HG03066 (cell line): Measurements from ENCODE around the gene UBXN6.

Experiments used
- ATAC-seq: cut with Tn5 transposase; IDR thresholded peaks from one replicate; pipeline ENCODE4 v1.9.1; 2021; ENCODE audit warnings: low read depth; ENCODE audit not compliant: unreplicated experiment

UBXN6 gene

DNA sequence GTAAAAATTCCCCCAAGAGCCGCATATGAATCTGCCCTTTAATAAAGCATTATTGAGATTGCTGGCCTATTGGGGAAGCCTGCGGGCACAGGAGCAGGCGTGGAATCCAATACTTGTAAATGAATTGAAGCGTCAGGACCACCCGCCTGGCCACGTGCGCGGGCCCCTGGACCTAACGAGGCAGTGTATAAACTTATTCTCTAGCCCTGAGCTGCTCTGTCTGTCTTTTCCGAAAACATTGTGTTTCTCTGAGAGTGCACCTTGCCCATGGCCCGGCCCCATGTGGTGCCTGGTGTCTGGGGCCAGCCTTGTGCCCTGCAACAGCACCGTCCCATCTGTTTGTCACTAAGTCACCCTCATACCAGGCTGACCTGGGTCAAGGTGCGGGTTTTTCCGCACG is 14.4 kb downstream of the UBXN6 start:
- ATAC-seq: no peak

DNA sequence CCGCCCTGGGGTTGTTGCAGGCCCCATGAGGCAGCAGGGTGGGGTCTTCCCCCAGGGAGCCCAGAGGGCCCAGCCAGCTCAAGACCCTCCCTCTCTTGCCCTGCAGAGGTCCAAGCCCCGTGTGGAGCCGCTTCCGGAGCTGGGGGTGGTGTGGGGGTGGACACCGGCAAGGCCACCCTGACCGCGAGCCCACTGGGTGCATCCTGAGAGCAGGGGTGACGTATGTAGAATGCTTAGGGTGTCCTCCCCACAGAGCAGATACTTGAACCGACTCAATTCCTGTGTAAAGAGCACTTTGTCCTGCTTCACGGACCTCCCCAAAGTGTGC is 14.8 kb downstream of the UBXN6 start:
- ATAC-seq: no peak

DNA sequence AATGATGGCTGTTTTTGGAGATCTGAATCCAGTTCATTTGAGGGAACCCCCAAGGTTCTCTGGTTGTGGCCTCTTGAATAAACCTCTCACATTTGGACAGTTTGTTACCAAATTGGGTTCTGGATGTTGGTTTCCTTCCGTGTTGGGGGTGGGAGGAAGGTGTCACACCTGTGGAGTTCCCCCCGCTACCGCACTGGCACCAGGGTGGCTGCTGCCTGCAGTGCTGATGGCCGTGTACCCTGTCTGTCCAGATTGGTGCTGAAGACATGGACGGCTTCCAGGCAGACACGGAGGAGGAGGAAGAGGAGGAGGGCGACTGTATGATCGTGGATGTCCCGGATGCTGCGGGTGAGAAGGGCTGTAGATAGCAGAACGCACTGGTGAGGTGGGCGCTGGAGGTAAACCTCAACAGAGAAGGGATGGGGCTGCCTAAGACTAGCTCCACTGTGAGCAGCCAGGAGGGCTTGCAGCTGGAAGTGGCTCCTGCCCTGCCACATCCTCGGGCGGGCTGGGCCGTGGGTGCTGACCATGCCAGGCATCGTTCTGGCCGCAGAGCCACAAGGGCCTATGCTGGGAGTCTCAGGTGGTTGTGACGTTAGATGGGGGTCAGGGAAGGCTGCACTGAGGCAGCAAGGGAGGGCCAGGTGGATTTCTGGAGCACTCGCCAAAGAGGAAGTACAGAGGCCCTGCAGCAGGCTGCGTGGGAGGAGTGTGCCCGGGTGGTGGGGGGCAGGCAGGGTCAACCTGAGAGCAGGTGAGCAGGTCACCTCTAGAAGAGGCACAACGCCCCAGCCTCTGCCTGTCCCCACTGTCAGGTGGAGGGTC is 15.4 kb downstream of the UBXN6 start:
- ATAC-seq: no peak

DNA sequence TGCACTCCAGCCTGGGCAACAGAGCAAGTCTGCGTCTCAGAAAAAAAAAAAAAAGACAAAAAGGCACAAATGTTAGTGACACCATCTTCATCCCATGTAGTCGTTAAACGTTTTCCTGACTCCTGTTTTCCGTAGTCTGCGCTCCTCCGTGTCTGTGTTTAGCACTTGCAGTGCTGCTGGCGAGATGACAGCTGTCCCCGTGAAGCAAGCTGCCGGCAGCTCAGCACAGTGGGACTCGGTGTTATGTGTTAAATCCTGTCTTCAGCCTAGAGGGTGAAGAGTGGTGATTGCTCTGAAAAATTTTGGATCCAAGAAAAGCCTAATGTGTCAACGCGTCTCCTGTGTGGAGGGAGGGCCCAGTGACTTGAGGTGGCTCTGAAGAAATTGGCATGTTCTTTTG is 18.4 kb downstream of the UBXN6 start:
- ATAC-seq: no peak

DNA sequence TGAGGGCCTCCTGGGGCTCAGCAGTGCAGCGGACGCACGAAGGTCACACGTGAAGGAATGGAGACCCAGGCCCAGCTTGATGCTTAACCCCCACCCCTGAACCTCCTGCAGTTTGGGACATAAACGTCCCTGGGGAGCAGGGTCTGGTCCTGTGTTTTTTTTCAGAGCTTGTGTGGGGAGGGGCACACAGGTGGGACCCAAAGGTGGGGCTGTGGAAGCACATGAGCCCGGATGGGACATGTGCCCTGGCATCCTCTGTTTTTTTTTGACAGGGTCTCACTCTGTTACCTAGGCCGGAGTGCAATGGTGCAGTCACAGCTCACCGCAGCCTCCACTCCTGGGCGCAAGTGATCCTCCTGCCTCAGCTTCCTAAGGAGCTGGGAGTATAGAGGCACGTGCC is 20.5 kb downstream of the UBXN6 start:
- ATAC-seq: no peak

DNA sequence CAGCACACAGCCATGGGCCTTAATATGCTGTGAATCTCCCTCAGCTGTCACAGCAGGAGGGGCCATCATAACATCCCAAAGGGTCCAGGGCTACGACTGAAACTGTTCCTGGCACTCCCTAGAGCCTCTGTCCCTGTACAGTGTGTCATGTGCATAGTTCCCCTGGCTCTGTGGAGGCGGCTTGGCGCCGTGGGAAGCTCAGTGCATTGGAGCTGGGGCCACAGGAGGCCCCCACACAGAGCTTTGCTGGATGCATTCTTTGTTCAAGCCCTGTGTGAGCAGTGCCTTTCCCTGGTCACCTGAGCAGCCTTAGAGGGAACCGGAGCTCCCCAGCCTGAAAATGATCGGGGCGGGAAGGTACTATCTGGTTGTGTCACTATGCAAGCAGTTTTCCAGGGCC is 21.4 kb downstream of the UBXN6 start:
- ATAC-seq: no peak

DNA sequence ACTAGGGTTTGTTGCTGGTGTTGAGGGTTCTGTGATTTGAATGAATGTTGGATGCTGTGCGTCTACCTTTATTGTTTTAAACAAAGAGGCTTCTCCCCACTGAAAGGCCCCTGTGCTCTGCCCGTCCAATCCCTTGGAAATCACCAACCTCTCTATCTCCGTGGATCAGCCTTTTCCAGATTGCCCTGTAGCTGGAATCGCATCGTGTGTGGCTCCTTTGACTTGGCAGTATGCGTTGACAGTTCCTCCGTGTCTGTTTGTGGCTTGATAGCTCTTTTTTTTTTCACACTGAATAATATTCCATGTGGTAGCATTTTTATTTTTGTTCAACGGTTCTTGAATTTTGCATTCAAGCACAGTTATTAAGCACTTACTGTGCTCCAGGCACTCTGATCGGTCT is 23.2 kb downstream of the UBXN6 start:
- no peak for ATAC-seq

DNA sequence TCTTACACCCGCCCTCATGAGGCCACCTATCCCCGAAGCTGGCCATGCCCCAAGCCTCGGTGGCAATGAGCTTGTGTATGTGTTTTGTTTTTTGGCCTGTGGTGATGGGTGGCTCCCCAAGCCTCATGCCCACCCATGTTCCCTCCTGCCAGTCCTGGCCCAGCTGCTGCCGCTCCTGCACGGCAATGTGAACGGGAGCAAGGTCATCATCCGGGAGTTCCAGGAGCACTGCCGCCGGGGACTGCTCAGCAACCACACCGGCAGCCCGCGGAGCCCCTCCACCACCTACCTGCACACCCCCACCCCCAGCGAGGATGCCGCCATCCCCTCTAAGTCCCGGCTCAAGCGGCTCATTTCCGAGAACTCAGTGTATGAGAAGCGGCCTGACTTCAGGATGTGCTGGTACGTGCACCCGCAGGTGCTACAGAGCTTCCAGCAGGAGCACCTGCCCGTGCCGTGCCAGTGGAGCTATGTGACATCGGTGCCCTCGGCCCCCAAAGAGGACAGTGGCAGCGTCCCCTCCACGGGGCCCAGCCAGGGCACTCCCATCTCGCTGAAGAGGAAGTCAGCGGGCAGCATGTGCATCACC is 24.6 kb downstream of the UBXN6 start:
- no peak for ATAC-seq

DNA sequence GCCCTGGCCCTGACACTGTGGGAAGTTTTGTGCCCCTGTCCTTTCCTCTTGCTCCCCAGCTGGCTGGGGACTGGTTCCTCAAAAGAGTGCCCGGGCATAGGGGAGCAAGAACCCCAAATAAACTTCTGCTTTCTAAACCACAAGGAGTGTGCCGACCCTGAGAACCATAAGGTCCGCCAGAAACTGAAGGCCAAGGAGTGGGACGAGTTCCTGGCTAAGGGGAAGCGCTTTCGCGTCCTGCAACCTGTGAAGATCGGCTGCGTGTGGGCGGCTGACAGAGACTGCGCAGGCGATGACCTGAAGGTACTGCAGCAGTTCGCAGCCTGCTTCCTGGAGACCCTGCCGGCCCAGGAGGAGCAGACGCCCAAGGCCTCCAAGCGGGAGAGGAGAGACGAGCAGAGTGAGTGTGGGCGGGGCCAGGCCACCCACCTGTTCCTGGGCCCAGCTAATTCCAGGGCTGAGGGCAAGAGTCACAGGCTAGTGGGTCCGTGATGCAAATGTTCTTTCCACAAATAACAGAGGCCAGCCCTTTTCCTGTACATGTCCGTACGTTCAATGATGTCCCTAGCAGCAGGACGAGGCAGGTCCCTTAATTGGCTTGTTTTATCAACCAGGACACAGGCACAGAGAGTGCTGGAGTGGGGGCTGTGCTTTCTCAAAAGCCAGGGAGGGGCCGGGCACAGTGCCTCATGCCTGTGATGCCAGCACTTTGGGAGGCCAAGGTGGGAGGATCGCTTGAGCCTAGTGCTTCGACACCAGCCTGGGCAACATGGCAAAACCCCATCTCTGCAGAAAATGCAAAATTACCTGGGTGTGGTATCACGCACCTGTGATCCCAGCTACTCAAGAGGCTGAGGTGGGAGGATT is 25.6 kb downstream of the UBXN6 start:
- no peak for ATAC-seq

DNA sequence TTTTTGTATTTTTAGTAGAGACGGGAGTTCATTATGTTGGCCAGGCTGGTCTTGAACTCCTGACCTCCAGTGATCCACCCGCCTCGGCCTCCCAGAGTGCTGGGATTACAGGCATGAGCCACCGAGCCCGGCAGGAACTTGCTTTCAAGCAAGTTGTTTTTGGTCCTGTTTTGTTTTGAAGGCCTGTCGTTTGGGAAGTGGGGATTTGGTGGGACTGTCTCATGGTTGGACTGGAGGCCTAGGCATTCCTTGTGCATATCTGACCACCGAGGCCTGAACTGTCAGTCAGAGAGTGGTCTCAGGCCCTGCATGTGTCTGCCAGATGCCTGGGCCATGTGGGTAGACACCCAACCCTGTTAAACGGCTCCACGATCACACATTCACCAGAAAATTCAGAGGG is 26.3 kb downstream of the UBXN6 start:
- ATAC-seq: no peak

DNA sequence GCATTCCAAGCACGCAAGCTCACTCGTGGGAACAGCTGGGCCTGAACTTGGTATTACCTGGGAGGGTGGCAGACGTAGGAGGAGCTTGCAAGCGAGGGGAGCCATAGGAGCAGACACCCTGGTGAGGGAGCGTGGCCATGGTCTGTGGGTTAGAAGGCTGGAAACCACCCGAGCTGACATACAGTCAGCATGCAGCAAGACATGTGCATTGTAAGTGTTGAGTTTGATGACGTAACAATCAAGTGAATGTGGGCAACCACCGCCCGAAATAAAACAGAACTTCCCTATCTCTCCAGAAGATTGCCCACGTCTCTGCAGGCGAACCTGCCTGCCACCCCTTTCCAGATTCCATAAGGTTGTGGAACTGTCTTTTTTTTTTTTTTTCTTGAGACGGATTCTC is 26.8 kb downstream of the UBXN6 start:
- ATAC-seq: no peak

DNA sequence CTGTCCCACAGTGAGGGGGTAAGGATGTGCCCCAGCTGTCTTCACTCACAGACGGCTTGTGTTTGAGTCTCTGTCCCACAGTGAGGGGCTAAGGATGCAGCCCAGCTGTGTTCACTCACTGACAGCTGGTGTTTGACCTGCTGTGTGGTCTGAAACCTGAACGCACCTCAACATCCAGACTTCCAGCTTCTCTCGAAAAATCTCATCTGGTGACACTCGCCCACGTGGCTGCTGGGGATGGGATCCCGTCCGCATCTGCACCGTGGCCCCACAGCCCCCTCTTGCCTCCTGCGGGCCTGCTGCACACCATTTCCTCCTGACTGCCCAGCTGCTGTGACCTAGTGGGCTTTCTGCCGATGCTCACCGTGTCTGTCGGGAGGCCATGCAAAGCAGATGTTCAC is 27.8 kb downstream of the UBXN6 start:
- ATAC-seq: no peak

DNA sequence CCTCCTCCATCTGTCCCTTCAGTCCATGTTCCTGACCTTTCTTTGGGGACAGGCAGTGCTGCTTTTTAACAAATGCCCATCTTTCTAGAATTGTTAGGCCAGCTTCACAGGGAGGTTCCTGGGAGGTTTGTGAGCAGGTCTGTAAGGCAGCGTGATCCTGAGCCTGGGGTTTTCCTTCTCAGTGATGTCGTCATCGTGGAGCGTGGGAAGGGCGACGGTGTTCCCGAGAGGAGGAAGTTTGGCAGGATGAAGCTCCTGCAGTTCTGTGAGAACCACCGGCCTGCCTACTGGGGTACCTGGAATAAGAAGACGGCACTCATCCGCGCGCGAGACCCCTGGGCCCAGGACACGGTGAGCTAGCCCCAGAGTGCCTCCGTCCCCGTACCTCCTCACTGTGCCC is 28.3 kb downstream of the UBXN6 start:
- ATAC-seq: no peak

DNA sequence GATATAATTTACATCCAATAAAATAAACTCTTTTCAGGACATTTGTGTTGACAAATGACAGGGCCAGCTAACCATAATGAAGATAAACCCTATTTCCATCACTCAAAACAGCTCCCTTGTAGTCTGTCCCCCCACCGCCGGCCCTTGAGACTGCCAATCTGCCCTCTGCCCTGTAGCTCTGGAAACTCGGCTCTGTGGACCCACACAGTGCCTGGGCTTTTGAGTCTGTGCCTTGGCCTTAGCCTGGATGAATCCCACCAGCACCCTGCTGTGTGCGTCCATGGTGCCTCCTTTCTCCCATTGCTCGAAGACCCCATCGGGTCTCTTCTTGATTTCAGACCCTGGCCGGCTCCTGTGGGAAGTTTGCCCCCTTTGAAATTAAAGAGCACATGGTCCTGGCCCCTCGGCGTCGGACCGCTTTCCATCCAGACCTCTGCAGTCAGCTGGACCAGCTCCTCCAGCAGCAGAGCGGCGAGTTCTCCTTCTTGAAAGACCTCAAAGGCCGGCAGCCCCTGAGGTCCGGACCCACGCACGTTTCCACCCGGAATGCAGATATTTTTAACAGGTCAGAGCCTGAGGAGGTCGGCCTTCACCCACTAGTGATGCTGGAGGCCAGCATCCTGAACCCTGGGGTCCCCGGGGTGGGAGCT is 29.1 kb downstream of the UBXN6 start:
- ATAC-seq: no peak

DNA sequence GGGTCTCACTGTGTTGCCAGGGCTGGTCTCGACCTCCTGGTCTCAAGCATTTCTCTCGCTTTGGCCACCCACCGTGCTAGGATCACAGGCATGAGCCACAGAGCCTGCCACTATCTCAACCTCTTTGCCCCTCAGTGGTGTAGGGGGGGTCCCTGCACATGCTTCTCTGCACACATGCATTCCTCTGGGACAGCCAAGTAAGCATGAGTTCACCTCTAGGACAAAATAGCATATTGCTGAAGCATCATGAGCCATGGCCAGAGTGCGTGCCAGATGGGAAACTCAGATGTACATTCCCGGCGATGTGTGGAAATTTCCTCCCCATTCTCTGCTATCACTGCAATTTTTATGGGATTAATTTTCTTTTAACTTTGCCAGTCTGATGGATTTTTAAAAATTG is 32.1 kb downstream of the UBXN6 start:
- no peak for ATAC-seq

DNA sequence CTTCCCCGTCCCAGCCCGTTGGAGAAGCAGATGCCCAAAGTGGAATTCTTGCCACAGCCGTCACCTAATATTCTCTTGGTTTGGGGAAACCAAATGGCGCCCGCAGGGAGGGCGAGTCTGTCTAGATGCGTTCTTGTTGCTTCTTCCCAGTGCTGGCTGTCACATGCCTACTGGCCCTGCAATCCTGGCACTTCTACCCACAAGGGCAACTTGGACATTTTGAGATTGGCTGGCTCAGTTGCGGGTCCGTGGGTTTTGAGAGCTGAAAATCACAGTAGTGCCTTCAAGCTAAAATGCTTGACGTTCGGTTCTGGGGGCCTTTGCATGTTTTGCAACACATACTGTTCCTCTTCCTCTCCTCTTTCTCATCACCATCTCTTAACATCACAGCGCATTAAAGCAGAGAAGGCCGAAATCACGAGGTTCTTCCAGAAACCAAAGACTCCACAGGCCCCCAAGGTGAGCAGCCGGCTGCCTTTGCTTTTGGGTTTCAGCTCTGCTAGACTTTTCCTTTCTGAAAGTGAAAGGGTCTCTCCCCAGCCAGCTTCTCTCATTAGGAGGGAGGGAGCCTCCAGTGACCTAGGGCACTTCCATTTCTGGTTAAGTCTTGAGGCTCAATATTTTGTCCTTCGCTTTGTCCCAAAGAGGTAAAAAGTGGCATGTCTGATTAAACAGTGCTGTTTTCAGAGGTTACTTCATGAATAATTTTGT is 34.0 kb downstream of the UBXN6 start:
- ATAC-seq: no peak

DNA sequence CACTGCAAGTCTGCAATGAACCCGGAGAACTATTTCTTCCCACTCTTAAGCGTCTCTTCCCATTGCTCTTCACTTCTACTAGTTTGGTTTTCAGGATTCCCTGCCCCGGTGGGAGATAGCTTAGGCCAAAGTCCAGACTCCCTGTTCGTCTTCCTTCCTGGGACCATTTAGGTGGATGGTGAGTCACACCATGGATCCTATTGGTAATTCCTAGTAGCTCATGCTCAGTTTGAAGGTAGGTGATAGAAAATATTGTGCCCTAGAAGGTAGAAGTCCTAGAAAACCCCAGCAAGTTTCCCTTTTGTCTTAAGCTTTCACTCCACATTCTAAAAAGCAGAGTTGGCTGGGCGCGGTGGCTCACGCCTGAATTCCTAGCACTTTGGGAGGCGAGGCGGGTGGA is 41.3 kb downstream of the UBXN6 start:
- ATAC-seq: no peak

DNA sequence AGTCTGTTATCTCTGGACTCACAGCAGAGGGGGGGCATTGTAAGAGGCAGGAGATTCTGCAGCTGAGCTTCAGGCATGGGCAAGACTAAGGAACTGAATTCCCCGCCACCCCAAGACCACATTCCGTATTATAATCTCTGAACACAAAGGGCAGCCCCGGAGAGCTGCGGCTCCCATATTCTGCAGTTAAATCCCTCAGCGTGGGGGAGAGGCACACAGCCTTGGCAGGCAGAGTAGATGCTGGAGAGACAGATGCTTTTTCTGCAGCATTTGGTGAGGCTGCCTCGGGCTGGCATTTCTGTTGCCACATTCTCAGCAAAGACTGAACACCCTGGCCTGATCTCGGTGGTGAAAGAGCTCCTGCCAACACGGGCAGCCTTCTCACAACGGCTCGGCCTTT is 42.2 kb downstream of the UBXN6 start:
- ATAC-seq: no peak

DNA sequence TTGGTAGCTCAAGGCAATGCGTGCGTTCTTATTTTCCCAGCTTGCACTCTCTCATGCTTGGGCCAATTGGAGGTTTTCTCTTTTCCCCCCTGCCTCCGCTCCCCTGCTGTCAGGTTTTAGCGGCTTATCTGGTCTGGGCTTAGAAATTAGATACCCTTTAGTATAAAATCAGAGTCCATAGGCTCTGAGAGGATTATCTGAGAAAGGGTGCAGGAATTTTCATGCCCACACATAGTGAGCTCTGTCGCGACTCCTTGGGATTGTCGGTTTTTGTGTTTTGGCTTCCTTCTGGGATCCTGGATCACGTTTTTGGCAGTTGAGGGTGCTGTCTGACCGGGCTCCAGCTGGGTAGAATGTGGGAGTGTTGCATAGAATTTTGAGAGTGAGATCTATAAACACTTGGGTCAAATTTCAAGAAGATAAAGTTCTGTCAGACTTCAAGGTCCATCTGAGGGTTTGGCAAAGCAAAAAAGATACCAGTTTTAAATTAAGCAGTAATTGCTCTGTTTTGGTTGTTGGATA is 42.7 kb downstream of the UBXN6 start:
- no peak for ATAC-seq

DNA sequence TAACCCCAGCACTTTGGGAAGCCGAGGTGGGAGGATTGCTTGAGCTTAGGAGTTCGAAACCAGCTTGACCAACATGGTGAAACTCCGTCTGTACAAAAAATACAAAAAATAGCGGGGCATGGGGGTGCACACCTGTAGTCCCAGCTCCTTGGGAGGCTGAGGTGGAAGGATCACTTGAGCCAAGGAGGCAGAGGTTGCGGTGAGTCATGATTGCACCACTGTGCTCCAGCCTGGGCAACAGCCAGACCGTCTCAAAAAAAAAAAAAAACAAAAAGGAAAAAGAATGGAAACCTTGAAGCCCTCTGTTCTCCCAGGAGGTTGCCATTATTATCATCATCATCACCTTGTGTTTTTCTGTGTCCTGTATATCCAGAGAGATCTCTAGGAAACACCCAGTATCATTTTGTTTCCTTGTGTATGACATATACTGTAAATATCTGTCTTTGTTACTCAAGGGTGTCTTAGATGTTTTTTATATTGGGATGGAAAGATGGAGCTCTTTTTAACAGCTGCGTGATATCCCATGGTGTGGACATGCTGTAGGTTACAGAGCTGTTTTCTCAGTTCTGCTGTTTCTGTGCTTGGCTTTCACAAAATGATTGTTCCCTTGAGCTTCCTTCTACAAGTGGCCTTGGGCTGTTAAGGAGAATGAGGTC is 43.3 kb downstream of the UBXN6 start:
- ATAC-seq: no peak
